H1 (cell line): ENCODE measurements around the gene HDAC9. TPM values are rescaled to one million over a fixed set of nuclear protein-coding genes. Genes with fewer than 3 reads are reported as not detected.

Experiments used
- CTCF ChIA-PET: fragments of 300-600 bp; sonication (Branson Sonifier 250); formaldehyde crosslinking; loops from one replicate; lab custom pipeline; 2021; ENCODE audit not compliant: partially characterized antibody; lab: Charles Lee
- POLR2A ChIA-PET: fragments of 300-600 bp; sonication (Branson Sonifier 250); formaldehyde crosslinking; loops from one replicate; lab custom pipeline; 2021; ENCODE audit warnings: inconsistent platforms; ENCODE audit not compliant: partially characterized antibody; lab: Charles Lee
- DNase-seq, 2 experiments: peaks; one replicate each; pipeline versions ENCODE4 v3.0.0 to v3.0.0-alpha.2; 2010 to 2022; ENCODE audit warnings: low spot score in 2 of 2, low read depth in 1 of 2, mixed read lengths in 1 of 2
- FAIRE-seq: peaks from 2 replicates; lab custom pipeline; 2011; peaks lifted over from hg19 to GRCh38; lab: Jason Lieb, UNC
- H2AFZ ChIP-seq: 2 replicates; pipeline ENCODE4 v1.8.1; 2012; ENCODE audit warnings: low read length, inconsistent platforms
- H2AK5ac ChIP-seq: 2 replicates; pipeline ENCODE4 v1.6.1; 2013; ENCODE audit warnings: low read depth, low read length
- H2BK120ac ChIP-seq: replicated peaks from 2 replicates; pipeline ENCODE3; 2013; ENCODE audit warnings: low read depth, low read length, inconsistent platforms
- H2BK12ac ChIP-seq: 2 replicates; pipeline ENCODE4 v1.6.1; 2013; ENCODE audit warnings: low read depth, low read length
- H2BK15ac ChIP-seq: 2 replicates; pipeline ENCODE4 v1.6.1; 2013; ENCODE audit warnings: low read length
- H2BK20ac ChIP-seq: 2 replicates; pipeline ENCODE4 v1.6.1; 2013; ENCODE audit warnings: low read length
- H2BK5ac ChIP-seq: 2 replicates; pipeline ENCODE4 v1.6.1; 2013; ENCODE audit warnings: low read depth, low read length
- H3K14ac ChIP-seq: 2 replicates; pipeline ENCODE4 v1.6.1; 2013; ENCODE audit warnings: inconsistent platforms; ENCODE audit not compliant: insufficient read length
- H3K18ac ChIP-seq: 2 replicates; pipeline ENCODE4 v1.6.1; 2013; ENCODE audit warnings: low read length; ENCODE audit errors: extremely low read depth
- H3K23ac ChIP-seq: 2 replicates; pipeline ENCODE4 v1.6.1; 2013; ENCODE audit warnings: inconsistent platforms; ENCODE audit not compliant: insufficient read length
- H3K23me2 ChIP-seq: 2 replicates; pipeline ENCODE4 v1.6.1; 2013; ENCODE audit warnings: low read depth, low read length
- H3K27ac ChIP-seq: 2 replicates; pipeline ENCODE4 v1.6.1; 2011; ENCODE audit warnings: low read depth, low read length, inconsistent platforms
- H3K27me3 ChIP-seq, 4 experiments: replicated peaks in 1 of 4; 1 replicate in 1 of 4; 2 replicates in 3 of 4; pipeline versions ENCODE4 v1.6.1 to v1.8.1; 2011 to 2013; ENCODE audit warnings: low read length in 3 of 4, mild to moderate bottlenecking in 3 of 4, inconsistent platforms in 2 of 4, mixed read lengths in 2 of 4, moderate library complexity in 1 of 4; ENCODE audit not compliant: control insufficient read depth in 3 of 4, insufficient read depth in 3 of 4; ENCODE audit errors: extremely low read depth in 1 of 4
- H3K36me3 ChIP-seq, 4 experiments: 2 replicates each; pipeline versions ENCODE4 v1.6.1 to v1.8.1; 2011 to 2013; ENCODE audit warnings: mild to moderate bottlenecking in 4 of 4, low read length in 3 of 4, moderate library complexity in 2 of 4, control low read depth in 1 of 4, inconsistent platforms in 1 of 4; ENCODE audit not compliant: insufficient read depth in 4 of 4, control insufficient read depth in 2 of 4
- H3K4ac ChIP-seq: replicated peaks from 2 replicates; pipeline ENCODE3; 2013; ENCODE audit warnings: low read length, low read depth, mixed read lengths, inconsistent platforms; ENCODE audit not compliant: insufficient read length
- H3K4me1 ChIP-seq, 4 experiments: replicated peaks in 1 of 4; 1 replicate in 1 of 4; 2 replicates in 3 of 4; pipeline versions ENCODE4 v1.6.1 to v1.8.1; 2011 to 2013; ENCODE audit warnings: low read length in 3 of 4, inconsistent platforms in 2 of 4, mixed read lengths in 1 of 4; ENCODE audit not compliant: insufficient read depth in 4 of 4, control insufficient read depth in 3 of 4
- H3K4me2 ChIP-seq, 2 experiments: 2 replicates each; pipeline versions ENCODE4 v1.6.1 to v1.8.1; 2011 to 2013; ENCODE audit warnings: low read depth in 2 of 2, low read length in 2 of 2, control low read depth in 1 of 2, inconsistent platforms in 1 of 2, mild to moderate bottlenecking in 1 of 2; ENCODE audit not compliant: insufficient read depth in 1 of 2
- H3K4me3 ChIP-seq, 4 experiments: fragments of 200-600, 300-600 bp in 1 of 4; sonication (generic), shearing (Covaris generic), sonication (Bioruptor Twin) in 1 of 4; 2 replicates each; pipeline versions ENCODE4 v1.5.1 to v1.8.1; 2011 to 2016; ENCODE audit warnings: low read length in 4 of 4, low read depth in 3 of 4, control low read depth in 2 of 4, inconsistent platforms in 2 of 4, mild to moderate bottlenecking in 2 of 4, mixed read lengths in 1 of 4, moderate library complexity in 1 of 4; ENCODE audit not compliant: insufficient read depth in 2 of 4; ENCODE audit errors: extremely low read depth in 1 of 4
- H3K56ac ChIP-seq: replicated peaks from 2 replicates; pipeline ENCODE3; 2013; ENCODE audit warnings: low read depth, mild to moderate bottlenecking, mixed read lengths, low read length, inconsistent platforms; ENCODE audit not compliant: insufficient read length
- H3K79me1 ChIP-seq: 2 replicates; pipeline ENCODE4 v1.6.1; 2013; ENCODE audit warnings: low read depth, low read length, control low read depth
- H3K79me2 ChIP-seq, 2 experiments: 2 replicates each; pipeline versions ENCODE4 v1.6.1 to v1.8.1; 2012 to 2013; ENCODE audit warnings: low read length in 2 of 2, mild to moderate bottlenecking in 2 of 2, inconsistent platforms in 1 of 2; ENCODE audit not compliant: insufficient read depth in 2 of 2, control insufficient read depth in 1 of 2
- H3K9ac ChIP-seq, 4 experiments: replicated peaks in 1 of 4; 1 replicate in 1 of 4; 2 replicates in 3 of 4; pipeline versions ENCODE4 v1.6.1 to v1.8.1; 2011 to 2013; ENCODE audit warnings: low read depth in 3 of 4, low read length in 3 of 4, control low read depth in 2 of 4, mild to moderate bottlenecking in 2 of 4, moderate library complexity in 2 of 4, inconsistent platforms in 1 of 4; ENCODE audit errors: extremely low read depth in 1 of 4
- H3K9me3 ChIP-seq, 2 experiments: 2 replicates each; pipeline versions ENCODE4 v1.6.1 to v1.8.1; 2012 to 2013; ENCODE audit warnings: mild to moderate bottlenecking in 2 of 2, moderate library complexity in 2 of 2, control low read depth in 1 of 2, inconsistent platforms in 1 of 2, low read depth in 1 of 2, low read length in 1 of 2, mixed read lengths in 1 of 2; ENCODE audit not compliant: insufficient read depth in 2 of 2
- H4K20me1 ChIP-seq, 2 experiments: replicated peaks in 1 of 2; 2 replicates each; pipeline versions ENCODE3 to v1.8.1; 2011 to 2013; ENCODE audit warnings: inconsistent platforms in 2 of 2, low read length in 2 of 2, mild to moderate bottlenecking in 1 of 2; ENCODE audit not compliant: insufficient read depth in 2 of 2, control insufficient read depth in 1 of 2
- H4K5ac ChIP-seq: 2 replicates; pipeline ENCODE4 v1.6.1; 2013; ENCODE audit warnings: low read length, low read depth, mixed read lengths, inconsistent platforms; ENCODE audit not compliant: insufficient read length
- H4K8ac ChIP-seq: 2 replicates; pipeline ENCODE4 v1.8.0; 2013; ENCODE audit warnings: mild to moderate bottlenecking, moderate library complexity, low read length, inconsistent platforms; ENCODE audit not compliant: insufficient read depth; ENCODE audit errors: extremely low read depth
- H4K91ac ChIP-seq: replicated peaks from 2 replicates; pipeline ENCODE3; 2013; ENCODE audit warnings: low read length, mixed read lengths, inconsistent platforms; ENCODE audit not compliant: insufficient read length
- BACH1 ChIP-seq: IDR thresholded peaks from 2 replicates; pipeline ENCODE4 v1.6.1; 2012; ENCODE audit warnings: low read length, improper control_type of control experiment
- CHD1 ChIP-seq: IDR thresholded peaks from 2 replicates; pipeline ENCODE4 v1.6.1; 2012; ENCODE audit warnings: low read depth, low read length, improper control_type of control experiment
- CHD2 ChIP-seq: IDR thresholded peaks from 2 replicates; pipeline ENCODE4 v1.6.1; 2012; ENCODE audit warnings: low read length, improper control_type of control experiment
- CREB1 ChIP-seq: IDR thresholded peaks from 2 replicates; pipeline ENCODE4 v1.6.1; 2012; ENCODE audit warnings: inconsistent platforms
- EZH2 ChIP-seq: fragments of 200-600 bp; sonication (generic); IDR thresholded peaks from 2 replicates; pipeline ENCODE4 v1.7.1; 2012; ENCODE audit warnings: low read depth, mild to moderate bottlenecking, moderate library complexity, low read length, inconsistent platforms; ENCODE audit not compliant: severe bottlenecking
- FOSL1 ChIP-seq: IDR thresholded peaks from 2 replicates; pipeline ENCODE4 v1.6.1; 2011; ENCODE audit warnings: mild to moderate bottlenecking, low read depth, low read length, moderate library complexity; ENCODE audit not compliant: insufficient read depth
- SP1 ChIP-seq: IDR thresholded peaks from 2 replicates; pipeline ENCODE4 v1.6.1; 2011; ENCODE audit warnings: low read depth, low read length
- SP2 ChIP-seq: IDR thresholded peaks from 2 replicates; pipeline ENCODE4 v1.6.1; 2012; ENCODE audit warnings: mild to moderate bottlenecking, low read length, inconsistent platforms
- WGBS, 2 experiments: shearing (Covaris generic) in 1 of 2; methylation state at CpG; one replicate each; pipeline versions ENCODE4 v1.1.6 to v1.1.7; 2013 to 2015; ENCODE audit warnings: low lambda C conversion rate in 2 of 2, mixed read lengths in 2 of 2, inconsistent platforms in 1 of 2, low coverage in 1 of 2, missing lambda C conversion rate in 1 of 2; ENCODE audit not compliant: insufficient replicate concordance in 2 of 2, insufficient coverage in 1 of 2, insufficient read length in 1 of 2; ENCODE audit errors: extremely low coverage in 1 of 2, missing lambda C conversion rate in 1 of 2; 5-methylcytosine and 5-hydroxymethylcytosine counted together
- polyA plus RNA-seq, 7 experiments: library from polyadenylated mRNA; depleted of rRNA in 3 of 7; stranded (reverse) in 5 of 7; unstranded in 2 of 7; fragments of >200 nt in 5 of 7; fragments of 200-250 nt in 2 of 7; gene quantifications; 1 replicate in 5 of 7; 2 replicates in 1 of 7; 4 replicates in 1 of 7; pipeline versions ENCODE4 v1.2.1 to v1.2.3, GENCODE V29; 2011 to 2013; ENCODE audit warnings: missing spikeins in 2 of 7, mixed read lengths in 2 of 7
- total RNA-seq: library from RNA; stranded (reverse); fragmentation: NEBNext Ultra II Directional; extraction: Animal tissue kit (Norgen Biotek cat#: 25700); gene quantifications from 2 replicates; pipeline ENCODE4 v1.2.1, GENCODE V29; 2021
- TF ChIP-seq, protein P1 (sequence below), 3 experiments: IDR thresholded peaks; 1 replicate in 2 of 3; 2 replicates in 1 of 3; pipeline versions ENCODE4 v1.5.1 to v1.6.1; 2011; ENCODE audit warnings: low read length in 3 of 3, mild to moderate bottlenecking in 3 of 3, inconsistent platforms in 2 of 3, low read depth in 1 of 3, moderate library complexity in 1 of 3; ENCODE audit not compliant: insufficient read depth in 1 of 3; ENCODE audit errors: control extremely low read depth in 1 of 3

Gene HDAC9
- total and polyA plus RNA-seq, 2 of the 8 experiments (the other 6 are each of a cell fraction or from before 2014, with no cell fraction given) = 9.5 to 13.1 TPM

GRCh38 chr7:18824157-18824556 lies 328.6 kb downstream of the HDAC9 start:
- no peak overlapping the region for H3K9ac ChIP-seq
- H3K27me3 ChIP-seq = no peaks in the 10 kb centered on the region
- no peak overlapping the region for H3K14ac ChIP-seq
- no peak overlapping the region for H2BK20ac ChIP-seq
- ChIA-PET POLR2A (no interaction called here), CTCF (no interaction called here)
- no peak overlapping the region for H3K56ac ChIP-seq
- no peak overlapping the region for H3K4me2 ChIP-seq
- H2BK5ac ChIP-seq = no peak overlapping the region
- no peaks in the 10 kb centered on the region; a peak in 1 of 7 replicates for H3K4me1 ChIP-seq
- no peak overlapping the region for H3K4ac ChIP-seq
- H3K9me3 ChIP-seq = no peaks in the 10 kb centered on the region
- H3K27ac ChIP-seq = no peak overlapping the region
- no peak overlapping the region for H4K5ac ChIP-seq
- H3K79me2 ChIP-seq = no peaks in the 10 kb centered on the region
- no peak overlapping the region for H4K91ac ChIP-seq
- H3K79me1 ChIP-seq = no peaks in the 10 kb centered on the region
- DNase-seq (no peak), FAIRE-seq (no peak)
- H3K18ac ChIP-seq = no peak overlapping the region
- TF ChIP-seq, protein P1, sequence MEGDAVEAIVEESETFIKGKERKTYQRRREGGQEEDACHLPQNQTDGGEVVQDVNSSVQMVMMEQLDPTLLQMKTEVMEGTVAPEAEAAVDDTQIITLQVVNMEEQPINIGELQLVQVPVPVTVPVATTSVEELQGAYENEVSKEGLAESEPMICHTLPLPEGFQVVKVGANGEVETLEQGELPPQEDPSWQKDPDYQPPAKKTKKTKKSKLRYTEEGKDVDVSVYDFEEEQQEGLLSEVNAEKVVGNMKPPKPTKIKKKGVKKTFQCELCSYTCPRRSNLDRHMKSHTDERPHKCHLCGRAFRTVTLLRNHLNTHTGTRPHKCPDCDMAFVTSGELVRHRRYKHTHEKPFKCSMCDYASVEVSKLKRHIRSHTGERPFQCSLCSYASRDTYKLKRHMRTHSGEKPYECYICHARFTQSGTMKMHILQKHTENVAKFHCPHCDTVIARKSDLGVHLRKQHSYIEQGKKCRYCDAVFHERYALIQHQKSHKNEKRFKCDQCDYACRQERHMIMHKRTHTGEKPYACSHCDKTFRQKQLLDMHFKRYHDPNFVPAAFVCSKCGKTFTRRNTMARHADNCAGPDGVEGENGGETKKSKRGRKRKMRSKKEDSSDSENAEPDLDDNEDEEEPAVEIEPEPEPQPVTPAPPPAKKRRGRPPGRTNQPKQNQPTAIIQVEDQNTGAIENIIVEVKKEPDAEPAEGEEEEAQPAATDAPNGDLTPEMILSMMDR (IDR thresholded peaks at IDR 0.05; ENCODE audit: control extremely low read depth in 1 of 3, insufficient read depth in 1 of 3, low read depth in 1 of 3, low read length in 3 of 3) = no peak
- TF ChIP-seq SP1 (no peak), BACH1 (no peak), EZH2 (no peak), FOSL1 (no peak), SP2 (no peak), CREB1 (no peak), CHD1 (no peak), CHD2 (no peak)
- no peaks in the 10 kb centered on the region for H3K36me3 ChIP-seq
- H2BK12ac ChIP-seq = no peak overlapping the region
- no peak overlapping the region for H2BK15ac ChIP-seq
- H4K20me1 ChIP-seq = no peaks in the 10 kb centered on the region
- no peak overlapping the region for H2AFZ ChIP-seq
- H3K23ac ChIP-seq = no peak overlapping the region
- WGBS, 2 experiments = 88% methylated on average over 2 of the region's 2 CpGs; no CpG with 5 or more reads in 1 of the 2 experiments
- H3K4me3 ChIP-seq = no peak overlapping the region
- H2BK120ac ChIP-seq = no peak overlapping the region
- H2AK5ac ChIP-seq = no peak overlapping the region
- H4K8ac ChIP-seq = no peak overlapping the region
- H3K23me2 ChIP-seq = no peaks in the 10 kb centered on the region
